ENCODE data around the gene SNX10. TPM values are rescaled to one million over a fixed set of nuclear protein-coding genes. Genes with fewer than 3 reads are reported as not detected.

The SNX10 gene
- total and polyA plus RNA-seq, 2 donors = 15.9 TPM

- H3K36me3 ChIP-seq (ENCODE audit: control insufficient read depth in 2 of 2, insufficient read depth in 2 of 2, low read length in 1 of 2) = no peaks in the 10 kb centered on the region
- H3K27me3 ChIP-seq (ENCODE audit: control insufficient read depth in 2 of 2, insufficient read depth in 1 of 2, low read length in 1 of 2) = no peaks in the 10 kb centered on the region
- no peaks in the 10 kb centered on the region for H3K9me3 ChIP-seq (ENCODE audit: control insufficient read depth in 2 of 2, insufficient read depth in 1 of 2, low read length in 1 of 2)
- no peak overlapping the region for H3K4me3 ChIP-seq (ENCODE audit: low read length in 2 of 2)
- DNase-seq (ENCODE audit: low read depth in 6 of 9, low spot score in 9 of 9) = no peak
- 98% methylated on average over 3 of the region's 3 CpGs for WGBS
- peaks cover 0 to 2% of the 10 kb centered on the region in 2 donors for H3K4me1 ChIP-seq (ENCODE audit: control insufficient read depth in 2 of 2, insufficient read depth in 2 of 2, low read length in 2 of 2)
- no peak overlapping the region for H3K27ac ChIP-seq (ENCODE audit: low read depth in 1 of 2, low read length in 1 of 2)
Measured at GRCh38 chr7:26326211-26326610, 34.5 kb downstream of the SNX10 start.

GRCh38 chr7:26328498-26329390 is 37.1 kb downstream of the SNX10 start:
- peaks cover 2% of the 10 kb centered on the region in 2 donors for H3K4me1 ChIP-seq (ENCODE audit: control insufficient read depth in 2 of 2, insufficient read depth in 2 of 2, low read length in 2 of 2)
- no peaks in the 10 kb centered on the region for H3K9me3 ChIP-seq (ENCODE audit: control insufficient read depth in 2 of 2, insufficient read depth in 1 of 2, low read length in 1 of 2)
- no peaks in the 10 kb centered on the region for H3K27me3 ChIP-seq (ENCODE audit: control insufficient read depth in 2 of 2, insufficient read depth in 1 of 2, low read length in 1 of 2)
- H3K27ac ChIP-seq (ENCODE audit: low read depth in 1 of 2, low read length in 1 of 2) = no peak overlapping the region
- H3K36me3 ChIP-seq (ENCODE audit: control insufficient read depth in 2 of 2, insufficient read depth in 2 of 2, low read length in 1 of 2) = no peaks in the 10 kb centered on the region
- WGBS = 95% methylated on average over 7 of the region's 7 CpGs
- no peak overlapping the region for H3K4me3 ChIP-seq (ENCODE audit: low read length in 2 of 2)
- no peak for DNase-seq (ENCODE audit: low read depth in 6 of 9, low spot score in 9 of 9)

- H3K9me3 ChIP-seq (ENCODE audit: control insufficient read depth in 2 of 2, insufficient read depth in 1 of 2, low read length in 1 of 2) = no peaks in the 10 kb centered on the region
- 82% methylated on average over 13 of the region's 13 CpGs for WGBS
- DNase-seq (ENCODE audit: low read depth in 6 of 9, low spot score in 9 of 9) = no peak
- H3K27ac ChIP-seq (ENCODE audit: low read depth in 1 of 2, low read length in 1 of 2) = no peak overlapping the region
- H3K36me3 ChIP-seq (ENCODE audit: control insufficient read depth in 2 of 2, insufficient read depth in 2 of 2, low read length in 1 of 2) = no peaks in the 10 kb centered on the region
- H3K4me3 ChIP-seq (ENCODE audit: low read length in 2 of 2) = no peak overlapping the region
- H3K4me1 ChIP-seq (ENCODE audit: control insufficient read depth in 2 of 2, insufficient read depth in 2 of 2, low read length in 2 of 2) = peaks cover 2% of the 10 kb centered on the region in 2 donors
- H3K27me3 ChIP-seq (ENCODE audit: control insufficient read depth in 2 of 2, insufficient read depth in 1 of 2, low read length in 1 of 2) = no peaks in the 10 kb centered on the region
Measured at GRCh38 chr7:26329520-26330255, 38.0 kb downstream of the SNX10 start.

GRCh38 chr7:26331113-26331512 is 39.5 kb downstream of the SNX10 start:
- Histone ChIP-seq H3K4me3 (ENCODE audit: low read length in 2 of 2) (no peak overlapping the region), H3K36me3 (ENCODE audit: control insufficient read depth in 2 of 2, insufficient read depth in 2 of 2, low read length in 1 of 2) (no peaks in the 10 kb centered on the region), H3K27me3 (ENCODE audit: control insufficient read depth in 2 of 2, insufficient read depth in 1 of 2, low read length in 1 of 2) (no peaks in the 10 kb centered on the region), H3K27ac (ENCODE audit: low read depth in 1 of 2, low read length in 1 of 2) (no peak overlapping the region), H3K4me1 (ENCODE audit: control insufficient read depth in 2 of 2, insufficient read depth in 2 of 2, low read length in 2 of 2) (peaks cover 4 to 8% of the 10 kb centered on the region in 2 donors), H3K9me3 (ENCODE audit: control insufficient read depth in 2 of 2, insufficient read depth in 1 of 2, low read length in 1 of 2) (no peaks in the 10 kb centered on the region)
- no peak for DNase-seq (ENCODE audit: low read depth in 6 of 9, low spot score in 9 of 9)
- 97% methylated on average over 4 of the region's 4 CpGs for WGBS

GRCh38 chr7:26331789-26332188 is 40.1 kb downstream of the SNX10 start:
- Histone ChIP-seq H3K9me3 (ENCODE audit: control insufficient read depth in 2 of 2, insufficient read depth in 1 of 2, low read length in 1 of 2) (no peaks in the 10 kb centered on the region), H3K36me3 (ENCODE audit: control insufficient read depth in 2 of 2, insufficient read depth in 2 of 2, low read length in 1 of 2) (no peaks in the 10 kb centered on the region), H3K27me3 (ENCODE audit: control insufficient read depth in 2 of 2, insufficient read depth in 1 of 2, low read length in 1 of 2) (no peaks in the 10 kb centered on the region), H3K4me3 (ENCODE audit: low read length in 2 of 2) (no peak overlapping the region), H3K27ac (ENCODE audit: low read depth in 1 of 2, low read length in 1 of 2) (no peak overlapping the region), H3K4me1 (ENCODE audit: control insufficient read depth in 2 of 2, insufficient read depth in 2 of 2, low read length in 2 of 2) (peaks cover 4 to 8% of the 10 kb centered on the region in 2 donors)
- 75% methylated on average over 4 of the region's 4 CpGs for WGBS
- DNase-seq (ENCODE audit: low read depth in 6 of 9, low spot score in 9 of 9) = no peak

GRCh38 chr7:26332698-26333097 is 41.0 kb downstream of the SNX10 start:
- peaks cover 4 to 8% of the 10 kb centered on the region in 2 donors for H3K4me1 ChIP-seq (ENCODE audit: control insufficient read depth in 2 of 2, insufficient read depth in 2 of 2, low read length in 2 of 2)
- no peak for DNase-seq (ENCODE audit: low read depth in 6 of 9, low spot score in 9 of 9)
- H3K4me3 ChIP-seq (ENCODE audit: low read length in 2 of 2) = no peak overlapping the region
- no peaks in the 10 kb centered on the region for H3K27me3 ChIP-seq (ENCODE audit: control insufficient read depth in 2 of 2, insufficient read depth in 1 of 2, low read length in 1 of 2)
- no peaks in the 10 kb centered on the region for H3K9me3 ChIP-seq (ENCODE audit: control insufficient read depth in 2 of 2, insufficient read depth in 1 of 2, low read length in 1 of 2)
- H3K36me3 ChIP-seq (ENCODE audit: control insufficient read depth in 2 of 2, insufficient read depth in 2 of 2, low read length in 1 of 2) = no peaks in the 10 kb centered on the region
- WGBS = 86% methylated on average over 2 of the region's 2 CpGs
- H3K27ac ChIP-seq (ENCODE audit: low read depth in 1 of 2, low read length in 1 of 2) = no peak overlapping the region

GRCh38 chr7:26334166-26334859 is 42.7 kb downstream of the SNX10 start:
- Histone ChIP-seq H3K4me1 (ENCODE audit: control insufficient read depth in 2 of 2, insufficient read depth in 2 of 2, low read length in 2 of 2) (peaks cover 4 to 6% of the 10 kb centered on the region in 2 donors), H3K27me3 (ENCODE audit: control insufficient read depth in 2 of 2, insufficient read depth in 1 of 2, low read length in 1 of 2) (no peaks in the 10 kb centered on the region), H3K4me3 (ENCODE audit: low read length in 2 of 2) (no peak overlapping the region), H3K9me3 (ENCODE audit: control insufficient read depth in 2 of 2, insufficient read depth in 1 of 2, low read length in 1 of 2) (peaks cover 0 to 6% of the 10 kb centered on the region in 2 donors), H3K27ac (ENCODE audit: low read depth in 1 of 2, low read length in 1 of 2) (no peak overlapping the region), H3K36me3 (ENCODE audit: control insufficient read depth in 2 of 2, insufficient read depth in 2 of 2, low read length in 1 of 2) (no peaks in the 10 kb centered on the region)
- DNase-seq (ENCODE audit: low read depth in 6 of 9, low spot score in 9 of 9) = no peak
- 18% methylated on average over 1 of the region's 1 CpG for WGBS

- Histone ChIP-seq H3K27ac (ENCODE audit: low read depth in 1 of 2, low read length in 1 of 2) (no peak overlapping the region), H3K9me3 (ENCODE audit: control insufficient read depth in 2 of 2, insufficient read depth in 1 of 2, low read length in 1 of 2) (peaks cover 0 to 12% of the 10 kb centered on the region in 2 donors), H3K36me3 (ENCODE audit: control insufficient read depth in 2 of 2, insufficient read depth in 2 of 2, low read length in 1 of 2) (no peaks in the 10 kb centered on the region), H3K27me3 (ENCODE audit: control insufficient read depth in 2 of 2, insufficient read depth in 1 of 2, low read length in 1 of 2) (no peaks in the 10 kb centered on the region), H3K4me3 (ENCODE audit: low read length in 2 of 2) (no peak overlapping the region), H3K4me1 (ENCODE audit: control insufficient read depth in 2 of 2, insufficient read depth in 2 of 2, low read length in 2 of 2) (peaks cover 4 to 6% of the 10 kb centered on the region in 2 donors)
- no peak for DNase-seq (ENCODE audit: low read depth in 6 of 9, low spot score in 9 of 9)
- 48% methylated on average over 2 of the region's 2 CpGs for WGBS
Measured at GRCh38 chr7:26337232-26337865, 45.7 kb downstream of the SNX10 start.

All from thymus (tissue), 11 donors.